ENCODE results near the gene SKIC2.

The SKIC2 gene

GRCh38 chr6:31948753-31949413 is 10.1 kb upstream of the SKIC2 start:
- TF ChIP-seq REST (IDR thresholded peaks at IDR 0.05; ENCODE audit: insufficient replicate concordance, low read depth) (no peak), GABPA (IDR thresholded peaks at IDR 0.05; ENCODE audit: low read depth) (no peak), SPI1 (IDR thresholded peaks at IDR 0.05; ENCODE audit: borderline replicate concordance, low read depth) (no peak), CTCF (IDR thresholded peaks at IDR 0.05; ENCODE audit: insufficient read depth, low read length) (no peak), POLR2AphosphoS5 (IDR thresholded peaks at IDR 0.05; ENCODE audit: low read depth) (no peak; the same call in 1 of the 2 replicates)
- DNase-seq (ENCODE audit: low read depth in 1 of 2, low spot score in 1 of 2), result no peak
- H3K27ac ChIP-seq (replicated peaks), result no peak overlapping the region
- H3K27me3 ChIP-seq (ENCODE audit: insufficient read depth, poor library complexity, severe bottlenecking), result no peaks in the 10 kb centered on the region
- no peak overlapping the region for H3K4me3 ChIP-seq (replicated peaks; ENCODE audit: insufficient read depth, low read length)

- Histone ChIP-seq H3K27me3 (ENCODE audit: insufficient read depth, poor library complexity, severe bottlenecking) (no peaks in the 10 kb centered on the region), H3K4me3 (replicated peaks; ENCODE audit: insufficient read depth, low read length) (no peak overlapping the region), H3K27ac (replicated peaks) (no peak overlapping the region)
- no peak for TF ChIP-seq SPI1 (IDR thresholded peaks at IDR 0.05; ENCODE audit: borderline replicate concordance, low read depth)
- DNase-seq (ENCODE audit: low read depth in 1 of 2, low spot score in 1 of 2), result no peak
These were observed 8.9 kb upstream of the SKIC2 start for GRCh38 chr6:31949926-31950548.

- H3K27ac ChIP-seq (replicated peaks), result no peak overlapping the region
- peak in 1 of 2 experiments; percentile 31 for DNase-seq (ENCODE audit: low read depth in 1 of 2, low spot score in 1 of 2)
- TF ChIP-seq CTCF (IDR thresholded peaks at IDR 0.05; ENCODE audit: insufficient read depth, low read length), result peak; percentile 73
- no peak for TF ChIP-seq REST (IDR thresholded peaks at IDR 0.05; ENCODE audit: insufficient replicate concordance, low read depth)
- no peaks in the 10 kb centered on the region for H3K27me3 ChIP-seq (ENCODE audit: insufficient read depth, poor library complexity, severe bottlenecking)
- H3K4me3 ChIP-seq (replicated peaks; ENCODE audit: insufficient read depth, low read length), result no peak overlapping the region
These were observed 6.7 kb upstream of the SKIC2 start for GRCh38 chr6:31952140-31952805.

- H3K27me3 ChIP-seq (ENCODE audit: insufficient read depth, poor library complexity, severe bottlenecking), result no peaks in the 10 kb centered on the region
- no peak overlapping the region for H3K27ac ChIP-seq (replicated peaks)
- no peak overlapping the region for H3K4me3 ChIP-seq (replicated peaks; ENCODE audit: insufficient read depth, low read length)
- no peak for DNase-seq (ENCODE audit: low read depth in 1 of 2, low spot score in 1 of 2)
- TF ChIP-seq SPI1 (IDR thresholded peaks at IDR 0.05; ENCODE audit: borderline replicate concordance, low read depth), result no peak; the same call in 1 of the 2 replicates
- no peak for TF ChIP-seq POLR2AphosphoS5 (IDR thresholded peaks at IDR 0.05; ENCODE audit: low read depth)
- no peak for TF ChIP-seq REST (IDR thresholded peaks at IDR 0.05; ENCODE audit: insufficient replicate concordance, low read depth)
- TF ChIP-seq GABPA (IDR thresholded peaks at IDR 0.05; ENCODE audit: low read depth), result no peak
- no peak for TF ChIP-seq CTCF (IDR thresholded peaks at IDR 0.05; ENCODE audit: insufficient read depth, low read length)
These were observed 6.1 kb upstream of the SKIC2 start for GRCh38 chr6:31952890-31953289.

Measured in HL-60 (cell line).